Measurements from ENCODE around the gene FBN3.

DNA sequence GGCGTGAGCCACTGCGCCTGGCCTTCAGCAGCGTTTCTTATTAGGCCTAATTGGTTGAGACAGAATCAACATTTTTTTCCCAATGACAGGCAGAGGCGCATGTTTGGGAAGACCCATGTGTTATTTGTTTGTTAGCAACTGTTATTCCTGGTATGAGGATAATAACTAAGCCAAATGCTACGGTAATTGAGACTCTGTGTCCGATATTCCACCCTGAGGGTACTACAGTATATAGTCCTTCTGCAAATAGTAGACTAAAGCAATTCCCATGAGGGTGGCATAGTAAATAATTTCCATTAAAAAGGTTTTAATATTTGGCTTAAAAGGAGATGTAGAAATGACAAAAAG is 115.2 kb downstream of the FBN3 start:
- TF ChIP-seq, protein P1, sequence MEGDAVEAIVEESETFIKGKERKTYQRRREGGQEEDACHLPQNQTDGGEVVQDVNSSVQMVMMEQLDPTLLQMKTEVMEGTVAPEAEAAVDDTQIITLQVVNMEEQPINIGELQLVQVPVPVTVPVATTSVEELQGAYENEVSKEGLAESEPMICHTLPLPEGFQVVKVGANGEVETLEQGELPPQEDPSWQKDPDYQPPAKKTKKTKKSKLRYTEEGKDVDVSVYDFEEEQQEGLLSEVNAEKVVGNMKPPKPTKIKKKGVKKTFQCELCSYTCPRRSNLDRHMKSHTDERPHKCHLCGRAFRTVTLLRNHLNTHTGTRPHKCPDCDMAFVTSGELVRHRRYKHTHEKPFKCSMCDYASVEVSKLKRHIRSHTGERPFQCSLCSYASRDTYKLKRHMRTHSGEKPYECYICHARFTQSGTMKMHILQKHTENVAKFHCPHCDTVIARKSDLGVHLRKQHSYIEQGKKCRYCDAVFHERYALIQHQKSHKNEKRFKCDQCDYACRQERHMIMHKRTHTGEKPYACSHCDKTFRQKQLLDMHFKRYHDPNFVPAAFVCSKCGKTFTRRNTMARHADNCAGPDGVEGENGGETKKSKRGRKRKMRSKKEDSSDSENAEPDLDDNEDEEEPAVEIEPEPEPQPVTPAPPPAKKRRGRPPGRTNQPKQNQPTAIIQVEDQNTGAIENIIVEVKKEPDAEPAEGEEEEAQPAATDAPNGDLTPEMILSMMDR (tag by site-specific recombination; IDR thresholded peaks at IDR 0.05): no peak
- TF ChIP-seq, protein P2, sequence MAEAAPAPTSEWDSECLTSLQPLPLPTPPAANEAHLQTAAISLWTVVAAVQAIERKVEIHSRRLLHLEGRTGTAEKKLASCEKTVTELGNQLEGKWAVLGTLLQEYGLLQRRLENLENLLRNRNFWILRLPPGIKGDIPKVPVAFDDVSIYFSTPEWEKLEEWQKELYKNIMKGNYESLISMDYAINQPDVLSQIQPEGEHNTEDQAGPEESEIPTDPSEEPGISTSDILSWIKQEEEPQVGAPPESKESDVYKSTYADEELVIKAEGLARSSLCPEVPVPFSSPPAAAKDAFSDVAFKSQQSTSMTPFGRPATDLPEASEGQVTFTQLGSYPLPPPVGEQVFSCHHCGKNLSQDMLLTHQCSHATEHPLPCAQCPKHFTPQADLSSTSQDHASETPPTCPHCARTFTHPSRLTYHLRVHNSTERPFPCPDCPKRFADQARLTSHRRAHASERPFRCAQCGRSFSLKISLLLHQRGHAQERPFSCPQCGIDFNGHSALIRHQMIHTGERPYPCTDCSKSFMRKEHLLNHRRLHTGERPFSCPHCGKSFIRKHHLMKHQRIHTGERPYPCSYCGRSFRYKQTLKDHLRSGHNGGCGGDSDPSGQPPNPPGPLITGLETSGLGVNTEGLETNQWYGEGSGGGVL (tag by site-specific recombination; IDR thresholded peaks at IDR 0.05): no peak
- TF ChIP-seq MYNN (tag by site-specific recombination; IDR thresholded peaks at IDR 0.05; ENCODE audit: borderline replicate concordance): no peak
- TF ChIP-seq ZNF670 (tag by site-specific recombination; IDR thresholded peaks at IDR 0.05; ENCODE audit: low read depth): no peak
- TF ChIP-seq ZNF530 (tag by site-specific recombination; IDR thresholded peaks at IDR 0.05; ENCODE audit: low read depth): no peak
- TF ChIP-seq ZNF404 (tag by site-specific recombination; IDR thresholded peaks at IDR 0.05): no peak
- no peak for TF ChIP-seq KLF9 (tag by site-specific recombination; IDR thresholded peaks at IDR 0.05; ENCODE audit: low read depth)
- TF ChIP-seq ZNF19 (tag by site-specific recombination; IDR thresholded peaks at IDR 0.05; ENCODE audit: low read depth): no peak
- TF ChIP-seq ZNF133 (tag by site-specific recombination; IDR thresholded peaks at IDR 0.05): no peak

Measured in HEK293 (cell line).